ENCODE results near the gene RECK.

Gene RECK

GRCh38 chr9:36146651-36147050 is 109.9 kb downstream of the RECK start:
- TF ChIP-seq CTCF (IDR thresholded peaks at IDR 0.05), result no peak

- TF ChIP-seq CTCF (IDR thresholded peaks at IDR 0.05), result no peak
Measured at GRCh38 chr9:36147441-36148175, 110.9 kb downstream of the RECK start.

GRCh38 chr9:36148311-36149051 is 111.8 kb downstream of the RECK start:
- TF ChIP-seq CTCF (IDR thresholded peaks at IDR 0.05), result no peak

- TF ChIP-seq CTCF (IDR thresholded peaks at IDR 0.05), result no peak
Measured at GRCh38 chr9:36149197-36149596, 112.5 kb downstream of the RECK start.

GRCh38 chr9:36150574-36151315 is 114.0 kb downstream of the RECK start:
- TF ChIP-seq CTCF (IDR thresholded peaks at IDR 0.05), result no peak

GRCh38 chr9:36151316-36152210 is 114.8 kb downstream of the RECK start:
- no peak for TF ChIP-seq CTCF (IDR thresholded peaks at IDR 0.05)

Measured in LNCAP (cell line).